ENCODE data around the gene MKLN1. TPM values are rescaled to one million over a fixed set of nuclear protein-coding genes. Genes with fewer than 3 reads are reported as not detected.

Gene MKLN1
- total RNA-seq, 2 experiments from 2014 or later: 12.1 to 56.6 TPM

DNA sequence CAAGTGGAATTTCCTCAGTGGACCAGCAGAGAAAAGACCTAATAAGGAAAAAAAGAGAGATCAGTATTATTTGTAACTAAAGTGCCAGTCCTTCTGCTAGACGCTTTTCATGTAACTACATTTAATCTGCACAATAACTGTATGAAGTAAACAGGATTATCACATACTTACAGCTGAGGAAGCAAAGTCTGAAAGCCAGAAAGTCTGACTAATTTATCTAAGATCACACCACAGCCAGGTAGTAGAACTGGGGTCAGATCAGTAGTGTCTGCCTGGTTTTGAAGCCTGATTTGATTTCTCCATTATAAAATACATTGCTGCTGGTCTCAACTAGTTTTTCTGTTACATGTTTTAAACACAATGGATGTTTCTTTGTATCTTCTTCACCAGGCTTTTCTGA lies 159.5 kb downstream of the MKLN1 start:
- H2AFZ ChIP-seq (ENCODE audit: low read length): no peak overlapping the region
- CTCF ChIA-PET (ENCODE audit: unreplicated experiment): no interaction called here
- DNase-seq (ENCODE audit: low spot score): no peak
- TF ChIP-seq, protein P1, sequence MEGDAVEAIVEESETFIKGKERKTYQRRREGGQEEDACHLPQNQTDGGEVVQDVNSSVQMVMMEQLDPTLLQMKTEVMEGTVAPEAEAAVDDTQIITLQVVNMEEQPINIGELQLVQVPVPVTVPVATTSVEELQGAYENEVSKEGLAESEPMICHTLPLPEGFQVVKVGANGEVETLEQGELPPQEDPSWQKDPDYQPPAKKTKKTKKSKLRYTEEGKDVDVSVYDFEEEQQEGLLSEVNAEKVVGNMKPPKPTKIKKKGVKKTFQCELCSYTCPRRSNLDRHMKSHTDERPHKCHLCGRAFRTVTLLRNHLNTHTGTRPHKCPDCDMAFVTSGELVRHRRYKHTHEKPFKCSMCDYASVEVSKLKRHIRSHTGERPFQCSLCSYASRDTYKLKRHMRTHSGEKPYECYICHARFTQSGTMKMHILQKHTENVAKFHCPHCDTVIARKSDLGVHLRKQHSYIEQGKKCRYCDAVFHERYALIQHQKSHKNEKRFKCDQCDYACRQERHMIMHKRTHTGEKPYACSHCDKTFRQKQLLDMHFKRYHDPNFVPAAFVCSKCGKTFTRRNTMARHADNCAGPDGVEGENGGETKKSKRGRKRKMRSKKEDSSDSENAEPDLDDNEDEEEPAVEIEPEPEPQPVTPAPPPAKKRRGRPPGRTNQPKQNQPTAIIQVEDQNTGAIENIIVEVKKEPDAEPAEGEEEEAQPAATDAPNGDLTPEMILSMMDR (conservative IDR thresholded peaks at IDR 0.05; ENCODE audit: low read length): no peak
- no peak for TF ChIP-seq EZH2phosphoT487 (IDR thresholded peaks at IDR 0.05; ENCODE audit: borderline replicate concordance, low read depth, low read length)
- no peaks in the 10 kb centered on the region for H3K4me1 ChIP-seq (ENCODE audit: insufficient read depth, low read length, poor library complexity, severe bottlenecking)
- no peak overlapping the region for H3K27ac ChIP-seq (ENCODE audit: low read depth, low read length, poor library complexity, severe bottlenecking)
- H3K4me2 ChIP-seq (ENCODE audit: low read length): no peak overlapping the region
- no peaks in the 10 kb centered on the region for H3K9me2 ChIP-seq (ENCODE audit: insufficient read depth, low read length)
- H4K20me1 ChIP-seq (ENCODE audit: insufficient read depth, low read length): no peaks in the 10 kb centered on the region
- intact Hi-C loops (cut with micrococcal nuclease; ENCODE audit: unreplicated experiment): no loop called here
- POLR2A ChIA-PET: no interaction called here
- no peak overlapping the region for H3K4me3 ChIP-seq (ENCODE audit: low read depth, low read length, poor library complexity, severe bottlenecking)
- no TSS peak for BruUV-seq (replicated peaks)
- H3K79me2 ChIP-seq (ENCODE audit: insufficient read depth, low read depth, low read length): no peaks in the 10 kb centered on the region
- H3K9me3 ChIP-seq (ENCODE audit: low read length): no peaks in the 10 kb centered on the region
- no peaks in the 10 kb centered on the region for H3K36me3 ChIP-seq (ENCODE audit: insufficient read depth, low read length)

DNA sequence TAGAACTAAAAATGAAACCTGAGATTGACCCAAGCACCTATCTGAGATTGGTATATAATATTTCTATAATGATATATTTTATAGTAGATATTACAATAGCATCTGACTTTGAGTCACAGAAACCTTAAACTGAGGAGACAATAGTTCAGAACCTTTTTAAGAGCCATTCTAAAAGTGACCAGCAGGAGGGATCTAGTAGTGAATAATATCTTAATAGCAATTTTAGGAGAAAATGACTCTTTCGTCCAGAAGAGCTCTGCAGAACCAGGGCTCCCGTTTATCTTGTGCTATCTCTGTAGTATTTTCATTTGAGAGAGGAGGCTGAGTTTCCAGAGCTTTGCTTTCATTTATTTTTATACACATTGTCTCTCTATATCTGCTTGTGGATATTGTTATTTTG lies 160.7 kb downstream of the MKLN1 start:
- no peaks in the 10 kb centered on the region for H3K4me1 ChIP-seq (ENCODE audit: insufficient read depth, low read length, poor library complexity, severe bottlenecking)
- no peak overlapping the region for H3K4me2 ChIP-seq (ENCODE audit: low read length)
- H4K20me1 ChIP-seq (ENCODE audit: insufficient read depth, low read length): no peaks in the 10 kb centered on the region
- no TSS peak for BruUV-seq (replicated peaks)
- ChIA-PET CTCF (ENCODE audit: unreplicated experiment) (no interaction called here), POLR2A (no interaction called here)
- no peaks in the 10 kb centered on the region for H3K79me2 ChIP-seq (ENCODE audit: insufficient read depth, low read depth, low read length)
- DNase-seq (ENCODE audit: low spot score): no peak
- TF ChIP-seq, protein P1 (conservative IDR thresholded peaks at IDR 0.05; ENCODE audit: low read length): peak; percentile 39; the same call in 1 of the 2 replicates
- no peak for TF ChIP-seq EZH2phosphoT487 (IDR thresholded peaks at IDR 0.05; ENCODE audit: borderline replicate concordance, low read depth, low read length)
- no peaks in the 10 kb centered on the region for H3K36me3 ChIP-seq (ENCODE audit: insufficient read depth, low read length)
- no peaks in the 10 kb centered on the region for H3K9me3 ChIP-seq (ENCODE audit: low read length)
- H3K9me2 ChIP-seq (ENCODE audit: insufficient read depth, low read length): no peaks in the 10 kb centered on the region
- H2AFZ ChIP-seq (ENCODE audit: low read length): no peak overlapping the region
- no peak overlapping the region for H3K4me3 ChIP-seq (ENCODE audit: low read depth, low read length, poor library complexity, severe bottlenecking)
- intact Hi-C loops (cut with micrococcal nuclease; ENCODE audit: unreplicated experiment): no loop called here
- H3K27ac ChIP-seq (ENCODE audit: low read depth, low read length, poor library complexity, severe bottlenecking): no peak overlapping the region

- Histone ChIP-seq H2AFZ (ENCODE audit: low read length) (no peak overlapping the region), H3K4me3 (ENCODE audit: low read depth, low read length, poor library complexity, severe bottlenecking) (no peak overlapping the region), H3K27ac (ENCODE audit: low read depth, low read length, poor library complexity, severe bottlenecking) (no peak overlapping the region), H3K4me2 (ENCODE audit: low read length) (no peak overlapping the region), H3K36me3 (ENCODE audit: insufficient read depth, low read length) (no peaks in the 10 kb centered on the region), H4K20me1 (ENCODE audit: insufficient read depth, low read length) (no peaks in the 10 kb centered on the region), H3K9me3 (ENCODE audit: low read length) (no peaks in the 10 kb centered on the region), H3K9me2 (ENCODE audit: insufficient read depth, low read length) (no peaks in the 10 kb centered on the region), H3K79me2 (ENCODE audit: insufficient read depth, low read depth, low read length) (no peaks in the 10 kb centered on the region), H3K4me1 (ENCODE audit: insufficient read depth, low read length, poor library complexity, severe bottlenecking) (no peaks in the 10 kb centered on the region)
- TF ChIP-seq EZH2phosphoT487 (IDR thresholded peaks at IDR 0.05; ENCODE audit: borderline replicate concordance, low read depth, low read length): no peak
- TF ChIP-seq, protein P1 (conservative IDR thresholded peaks at IDR 0.05; ENCODE audit: low read length): no peak
- BruUV-seq (replicated peaks): no TSS peak
- ChIA-PET POLR2A (no interaction called here), CTCF (ENCODE audit: unreplicated experiment) (no interaction called here)
- intact Hi-C loops (cut with micrococcal nuclease; ENCODE audit: unreplicated experiment): no loop called here
- DNase-seq (ENCODE audit: low spot score): no peak
These were observed 161.5 kb downstream of the MKLN1 start for GRCh38 chr7:131489196-131489595.
